Stimulated activated CD4-positive, alpha-beta T cell treated with anti-CD3 and anti-CD28 coated beads, Interleukin-15, amount 100 ng/mL, for 48 hours (primary cell): ENCODE measurements around the gene PPFIBP1.
A peak's percentile ranks its signal among the peaks of the same experiment; 100 is the strongest.

ENCODE experiments used
- DNase-seq, 2 donors: peaks; one replicate each; pipeline ENCODE4 v3.0.0-alpha.2; 2020; ENCODE audit warnings: low read depth in 2 of 2

The PPFIBP1 gene

GRCh38 chr12:27665704-27666103 lies 141.7 kb downstream of the PPFIBP1 start:
- no peak for DNase-seq

GRCh38 chr12:27666510-27666909 lies 142.5 kb downstream of the PPFIBP1 start:
- no peak for DNase-seq

GRCh38 chr12:27667540-27667939 lies 143.5 kb downstream of the PPFIBP1 start:
- no peak for DNase-seq

- no peak for DNase-seq
These were observed 148.0 kb downstream of the PPFIBP1 start for GRCh38 chr12:27672051-27672450.

- no peak for DNase-seq
These were observed 148.6 kb downstream of the PPFIBP1 start for GRCh38 chr12:27672643-27673042.

GRCh38 chr12:27673101-27673718 lies 149.2 kb downstream of the PPFIBP1 start:
- no peak for DNase-seq

GRCh38 chr12:27674989-27675388 lies 151.0 kb downstream of the PPFIBP1 start:
- DNase-seq, result no peak

- DNase-seq, result no peak
These were observed 156.6 kb downstream of the PPFIBP1 start for GRCh38 chr12:27680619-27681018.

GRCh38 chr12:27682534-27682933 lies 158.5 kb downstream of the PPFIBP1 start:
- DNase-seq, result no peak

GRCh38 chr12:27685274-27685673 lies 161.3 kb downstream of the PPFIBP1 start:
- DNase-seq, result no peak

- DNase-seq, result no peak
These were observed 162.1 kb downstream of the PPFIBP1 start for GRCh38 chr12:27686147-27686546.

GRCh38 chr12:27688671-27689070 lies 164.7 kb downstream of the PPFIBP1 start:
- no peak for DNase-seq

- no peak for DNase-seq
These were observed 165.7 kb downstream of the PPFIBP1 start for GRCh38 chr12:27689558-27690180.

GRCh38 chr12:27693403-27693802 lies 169.4 kb downstream of the PPFIBP1 start:
- no peak for DNase-seq

- DNase-seq, result no peak
These were observed 171.7 kb downstream of the PPFIBP1 start for GRCh38 chr12:27695556-27696292.

- no peak for DNase-seq
These were observed 172.3 kb downstream of the PPFIBP1 start, which contains the start of gene REP15 for GRCh38 chr12:27696293-27696652. TSS of gene REP15 (plus strand) at chr12:27696447. CDS start at chr12:27696563, 116 bp downstream.

GRCh38 chr12:27696864-27697564 lies 173.0 kb downstream of the PPFIBP1 start:
- DNase-seq, result no peak

GRCh38 chr12:27703720-27704452 lies 179.9 kb downstream of the PPFIBP1 start:
- DNase-seq, result peak; percentile 48 to 71

GRCh38 chr12:27705263-27705662 lies 181.3 kb downstream of the PPFIBP1 start:
- no peak for DNase-seq

GRCh38 chr12:27707216-27707615 lies 183.2 kb downstream of the PPFIBP1 start:
- no peak for DNase-seq

GRCh38 chr12:27709212-27709931 lies 185.4 kb downstream of the PPFIBP1 start:
- DNase-seq, result no peak
